ENCODE results near the gene SDSL.

The SDSL gene

DNA sequence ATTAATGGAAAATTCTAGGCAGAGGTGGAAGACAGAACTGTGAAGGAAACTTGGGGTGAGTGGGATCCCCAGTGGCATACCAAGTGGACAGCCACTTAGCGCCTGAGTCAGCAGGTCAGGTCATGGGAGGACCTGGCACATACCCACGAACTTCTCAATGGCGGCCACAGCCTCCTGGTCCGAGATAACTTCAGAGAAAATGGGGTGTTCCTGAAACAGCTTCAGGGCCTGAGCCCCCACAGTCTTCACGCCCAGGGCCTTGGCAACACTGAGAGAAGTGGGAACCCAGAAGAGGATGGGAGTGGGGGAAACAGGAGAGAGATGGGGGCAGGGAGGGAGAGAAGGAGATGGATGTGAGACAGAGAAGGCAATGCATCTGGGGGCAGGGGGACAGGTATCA lies 28.4 kb upstream of the SDSL start:
- no peak overlapping the region for H3K4me3 ChIP-seq (ENCODE audit: low read depth, low read length)
- no peaks in the 10 kb centered on the region for H3K4me1 ChIP-seq (ENCODE audit: control insufficient read depth, insufficient read depth, low read length)
- TF ChIP-seq REPIN1 (tag by site-specific recombination; IDR thresholded peaks at IDR 0.05; ENCODE audit: low read depth) (no peak), HOXD13 (CRISPR knock-in tag; IDR thresholded peaks at IDR 0.05; ENCODE audit: borderline replicate concordance) (no peak), ZNF776 (tag by site-specific recombination; IDR thresholded peaks at IDR 0.05; ENCODE audit: borderline replicate concordance) (no peak), ZNF311 (tag by site-specific recombination; IDR thresholded peaks at IDR 0.05; ENCODE audit: borderline replicate concordance) (no peak), SP2 (tag by site-specific recombination; IDR thresholded peaks at IDR 0.05) (no peak), ZNF558 (tag by site-specific recombination; IDR thresholded peaks at IDR 0.05) (no peak), ZNF214 (tag by site-specific recombination; IDR thresholded peaks at IDR 0.05; ENCODE audit: borderline replicate concordance) (no peak), SCRT1 (tag by site-specific recombination; IDR thresholded peaks at IDR 0.05; ENCODE audit: borderline replicate concordance) (no peak)
- ChIA-PET CTCF (no interaction called here), POLR2A (no interaction called here)
- H3K36me3 ChIP-seq (ENCODE audit: control insufficient read depth in 2 of 2, insufficient read depth in 1 of 2, low read length in 2 of 2): peaks cover 7 to 16% of the 10 kb centered on the region in 2 experiments; a peak in 2 of 3 replicates
- no peak overlapping the region for H3K27ac ChIP-seq (ENCODE audit: extremely low read depth, low read depth, low read length)
- no peaks in the 10 kb centered on the region for H3K9me3 ChIP-seq (ENCODE audit: control insufficient read depth, insufficient read depth, low read depth, low read length)

DNA sequence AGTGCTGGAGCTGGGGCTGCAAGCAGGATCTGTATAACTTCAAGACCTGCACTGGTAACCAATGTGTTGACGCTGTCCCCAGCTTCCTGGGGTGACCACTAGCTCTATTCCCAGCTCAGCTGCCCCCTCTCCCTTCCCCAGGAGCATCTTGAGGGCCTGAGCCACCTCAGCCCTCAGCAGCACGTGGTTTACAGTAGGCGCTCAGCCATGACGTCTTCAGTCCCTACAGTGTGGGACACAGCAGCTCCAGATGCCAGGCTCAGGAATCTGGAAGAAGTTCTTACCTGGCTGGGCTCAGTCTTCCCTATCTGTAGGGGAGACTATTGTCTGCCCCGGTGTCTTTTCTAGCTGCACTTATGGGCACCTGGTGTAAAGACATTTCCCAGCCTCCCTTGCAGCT lies 27.1 kb upstream of the SDSL start:
- TF ChIP-seq, protein P1, sequence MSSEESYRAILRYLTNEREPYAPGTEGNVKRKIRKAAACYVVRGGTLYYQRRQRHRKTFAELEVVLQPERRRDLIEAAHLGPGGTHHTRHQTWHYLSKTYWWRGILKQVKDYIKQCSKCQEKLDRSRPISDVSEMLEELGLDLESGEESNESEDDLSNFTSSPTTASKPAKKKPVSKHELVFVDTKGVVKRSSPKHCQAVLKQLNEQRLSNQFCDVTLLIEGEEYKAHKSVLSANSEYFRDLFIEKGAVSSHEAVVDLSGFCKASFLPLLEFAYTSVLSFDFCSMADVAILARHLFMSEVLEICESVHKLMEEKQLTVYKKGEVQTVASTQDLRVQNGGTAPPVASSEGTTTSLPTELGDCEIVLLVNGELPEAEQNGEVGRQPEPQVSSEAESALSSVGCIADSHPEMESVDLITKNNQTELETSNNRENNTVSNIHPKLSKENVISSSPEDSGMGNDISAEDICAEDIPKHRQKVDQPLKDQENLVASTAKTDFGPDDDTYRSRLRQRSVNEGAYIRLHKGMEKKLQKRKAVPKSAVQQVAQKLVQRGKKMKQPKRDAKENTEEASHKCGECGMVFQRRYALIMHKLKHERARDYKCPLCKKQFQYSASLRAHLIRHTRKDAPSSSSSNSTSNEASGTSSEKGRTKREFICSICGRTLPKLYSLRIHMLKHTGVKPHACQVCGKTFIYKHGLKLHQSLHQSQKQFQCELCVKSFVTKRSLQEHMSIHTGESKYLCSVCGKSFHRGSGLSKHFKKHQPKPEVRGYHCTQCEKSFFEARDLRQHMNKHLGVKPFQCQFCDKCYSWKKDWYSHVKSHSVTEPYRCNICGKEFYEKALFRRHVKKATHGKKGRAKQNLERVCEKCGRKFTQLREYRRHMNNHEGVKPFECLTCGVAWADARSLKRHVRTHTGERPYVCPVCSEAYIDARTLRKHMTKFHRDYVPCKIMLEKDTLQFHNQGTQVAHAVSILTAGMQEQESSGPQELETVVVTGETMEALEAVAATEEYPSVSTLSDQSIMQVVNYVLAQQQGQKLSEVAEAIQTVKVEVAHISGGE (tag by site-specific recombination; conservative IDR thresholded peaks at IDR 0.05; ENCODE audit: low read depth): no peak
- no peak for TF ChIP-seq ZNF791 (tag by site-specific recombination; IDR thresholded peaks at IDR 0.05)
- no peak for TF ChIP-seq ZNF777 (tag by site-specific recombination; IDR thresholded peaks at IDR 0.05; ENCODE audit: borderline replicate concordance)
- TF ChIP-seq ZNF121 (tag by site-specific recombination; IDR thresholded peaks at IDR 0.05): no peak
- TF ChIP-seq, protein P2, sequence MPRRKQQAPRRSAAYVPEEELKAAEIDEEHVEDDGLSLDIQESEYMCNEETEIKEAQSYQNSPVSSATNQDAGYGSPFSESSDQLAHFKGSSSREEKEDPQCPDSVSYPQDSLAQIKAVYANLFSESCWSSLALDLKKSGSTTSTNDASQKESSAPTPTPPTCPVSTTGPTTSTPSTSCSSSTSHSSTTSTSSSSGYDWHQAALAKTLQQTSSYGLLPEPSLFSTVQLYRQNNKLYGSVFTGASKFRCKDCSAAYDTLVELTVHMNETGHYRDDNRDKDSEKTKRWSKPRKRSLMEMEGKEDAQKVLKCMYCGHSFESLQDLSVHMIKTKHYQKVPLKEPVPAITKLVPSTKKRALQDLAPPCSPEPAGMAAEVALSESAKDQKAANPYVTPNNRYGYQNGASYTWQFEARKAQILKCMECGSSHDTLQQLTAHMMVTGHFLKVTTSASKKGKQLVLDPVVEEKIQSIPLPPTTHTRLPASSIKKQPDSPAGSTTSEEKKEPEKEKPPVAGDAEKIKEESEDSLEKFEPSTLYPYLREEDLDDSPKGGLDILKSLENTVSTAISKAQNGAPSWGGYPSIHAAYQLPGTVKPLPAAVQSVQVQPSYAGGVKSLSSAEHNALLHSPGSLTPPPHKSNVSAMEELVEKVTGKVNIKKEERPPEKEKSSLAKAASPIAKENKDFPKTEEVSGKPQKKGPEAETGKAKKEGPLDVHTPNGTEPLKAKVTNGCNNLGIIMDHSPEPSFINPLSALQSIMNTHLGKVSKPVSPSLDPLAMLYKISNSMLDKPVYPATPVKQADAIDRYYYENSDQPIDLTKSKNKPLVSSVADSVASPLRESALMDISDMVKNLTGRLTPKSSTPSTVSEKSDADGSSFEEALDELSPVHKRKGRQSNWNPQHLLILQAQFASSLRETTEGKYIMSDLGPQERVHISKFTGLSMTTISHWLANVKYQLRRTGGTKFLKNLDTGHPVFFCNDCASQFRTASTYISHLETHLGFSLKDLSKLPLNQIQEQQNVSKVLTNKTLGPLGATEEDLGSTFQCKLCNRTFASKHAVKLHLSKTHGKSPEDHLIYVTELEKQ (tag by site-specific recombination; IDR thresholded peaks at IDR 0.05; ENCODE audit: borderline replicate concordance): no peak
- no peak for TF ChIP-seq ZNF623 (tag by site-specific recombination; IDR thresholded peaks at IDR 0.05)
- no peak for TF ChIP-seq GLIS1 (tag by site-specific recombination; IDR thresholded peaks at IDR 0.05)
- TF ChIP-seq, protein P3, sequence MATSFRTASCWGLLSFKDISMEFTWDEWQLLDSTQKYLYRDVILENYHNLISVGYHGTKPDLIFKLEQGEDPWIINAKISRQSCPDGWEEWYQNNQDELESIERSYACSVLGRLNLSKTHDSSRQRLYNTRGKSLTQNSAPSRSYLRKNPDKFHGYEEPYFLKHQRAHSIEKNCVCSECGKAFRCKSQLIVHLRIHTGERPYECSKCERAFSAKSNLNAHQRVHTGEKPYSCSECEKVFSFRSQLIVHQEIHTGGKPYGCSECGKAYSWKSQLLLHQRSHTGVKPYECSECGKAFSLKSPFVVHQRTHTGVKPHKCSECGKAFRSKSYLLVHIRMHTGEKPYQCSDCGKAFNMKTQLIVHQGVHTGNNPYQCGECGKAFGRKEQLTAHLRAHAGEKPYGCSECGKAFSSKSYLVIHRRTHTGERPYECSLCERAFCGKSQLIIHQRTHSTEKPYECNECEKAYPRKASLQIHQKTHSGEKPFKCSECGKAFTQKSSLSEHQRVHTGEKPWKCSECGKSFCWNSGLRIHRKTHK (tag by site-specific recombination; IDR thresholded peaks at IDR 0.05): no peak
- no peak for TF ChIP-seq ZNF596 (tag by site-specific recombination; IDR thresholded peaks at IDR 0.05)
- TF ChIP-seq, protein P4, sequence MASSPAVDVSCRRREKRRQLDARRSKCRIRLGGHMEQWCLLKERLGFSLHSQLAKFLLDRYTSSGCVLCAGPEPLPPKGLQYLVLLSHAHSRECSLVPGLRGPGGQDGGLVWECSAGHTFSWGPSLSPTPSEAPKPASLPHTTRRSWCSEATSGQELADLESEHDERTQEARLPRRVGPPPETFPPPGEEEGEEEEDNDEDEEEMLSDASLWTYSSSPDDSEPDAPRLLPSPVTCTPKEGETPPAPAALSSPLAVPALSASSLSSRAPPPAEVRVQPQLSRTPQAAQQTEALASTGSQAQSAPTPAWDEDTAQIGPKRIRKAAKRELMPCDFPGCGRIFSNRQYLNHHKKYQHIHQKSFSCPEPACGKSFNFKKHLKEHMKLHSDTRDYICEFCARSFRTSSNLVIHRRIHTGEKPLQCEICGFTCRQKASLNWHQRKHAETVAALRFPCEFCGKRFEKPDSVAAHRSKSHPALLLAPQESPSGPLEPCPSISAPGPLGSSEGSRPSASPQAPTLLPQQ (tag by site-specific recombination; IDR thresholded peaks at IDR 0.05): no peak
- no peak for TF ChIP-seq ZNF610 (tag by site-specific recombination; IDR thresholded peaks at IDR 0.05; ENCODE audit: borderline replicate concordance)
- no peak for TF ChIP-seq ZNF416 (tag by site-specific recombination; IDR thresholded peaks at IDR 0.05)
- ChIA-PET CTCF (no interaction called here), POLR2A (no interaction called here)
- Histone ChIP-seq H3K36me3 (ENCODE audit: control insufficient read depth in 2 of 2, insufficient read depth in 1 of 2, low read length in 2 of 2) (peaks cover 5 to 11% of the 10 kb centered on the region in 2 experiments; a peak in 2 of 3 replicates), H3K9me3 (ENCODE audit: control insufficient read depth, insufficient read depth, low read depth, low read length) (no peaks in the 10 kb centered on the region), H3K27ac (ENCODE audit: extremely low read depth, low read depth, low read length) (no peak overlapping the region), H3K4me1 (ENCODE audit: control insufficient read depth, insufficient read depth, low read length) (no peaks in the 10 kb centered on the region), H3K4me3 (ENCODE audit: low read depth, low read length) (no peak overlapping the region)

Measured in HEK293 (cell line).